CD4-positive, alpha-beta T cell treated with Interferon gamma for 1 hour (primary cell): ENCODE results near the gene SRMS.

Experiments used
- DNase-seq: peaks from one replicate; pipeline ENCODE4 v3.0.0-alpha.2; 2020

The SRMS gene

DNA sequence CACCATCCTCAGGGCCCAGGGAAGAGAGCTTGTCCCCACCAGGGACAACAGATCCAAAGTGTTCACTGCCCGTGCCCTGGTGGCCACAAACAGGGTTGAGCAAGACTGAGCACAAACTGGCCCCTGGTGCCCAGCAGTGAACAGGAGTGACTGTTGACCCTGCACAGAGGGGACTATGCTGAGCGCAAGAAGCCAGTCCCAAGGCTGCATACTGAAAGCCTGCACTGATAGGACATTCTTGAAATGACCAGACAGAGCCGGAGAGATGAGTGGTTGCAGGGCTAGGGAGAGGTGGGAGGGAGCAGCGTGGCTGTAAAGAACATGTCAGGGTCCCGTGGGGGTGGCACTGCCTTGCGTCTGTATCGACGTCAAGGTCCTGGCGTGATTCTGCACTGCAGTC, 3.5 kb upstream of the SRMS start:
- DNase-seq: no peak

DNA sequence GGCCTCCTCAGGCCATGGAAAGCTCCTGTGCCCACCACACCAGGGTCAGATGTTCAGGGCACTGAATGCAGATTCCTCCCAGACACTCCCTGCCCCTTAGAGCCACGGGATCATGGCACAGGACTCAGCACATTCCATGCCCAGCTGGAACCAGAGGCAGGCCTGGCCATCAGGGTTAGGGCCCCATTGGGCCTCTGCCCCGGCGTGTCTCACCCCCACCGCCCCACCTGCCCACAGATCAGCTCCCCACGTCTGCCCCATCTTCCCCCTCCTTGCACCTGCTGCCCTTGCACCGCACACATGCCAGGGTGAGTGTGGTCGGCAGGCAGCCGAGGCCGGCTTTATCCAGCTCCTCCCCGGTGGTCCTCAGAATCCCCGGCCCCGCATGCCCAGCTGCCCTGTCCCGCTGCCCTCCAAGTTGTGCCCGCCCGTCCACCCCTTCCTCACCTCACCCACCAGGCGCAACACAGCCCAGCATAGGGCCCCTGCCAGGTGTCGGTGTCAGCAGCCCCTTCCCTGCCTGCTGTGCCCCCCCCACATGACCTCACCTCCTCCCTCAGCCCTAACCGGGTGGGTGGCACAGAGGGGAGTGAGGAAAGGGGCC, 2.2 kb upstream of the SRMS start:
- no peak for DNase-seq

DNA sequence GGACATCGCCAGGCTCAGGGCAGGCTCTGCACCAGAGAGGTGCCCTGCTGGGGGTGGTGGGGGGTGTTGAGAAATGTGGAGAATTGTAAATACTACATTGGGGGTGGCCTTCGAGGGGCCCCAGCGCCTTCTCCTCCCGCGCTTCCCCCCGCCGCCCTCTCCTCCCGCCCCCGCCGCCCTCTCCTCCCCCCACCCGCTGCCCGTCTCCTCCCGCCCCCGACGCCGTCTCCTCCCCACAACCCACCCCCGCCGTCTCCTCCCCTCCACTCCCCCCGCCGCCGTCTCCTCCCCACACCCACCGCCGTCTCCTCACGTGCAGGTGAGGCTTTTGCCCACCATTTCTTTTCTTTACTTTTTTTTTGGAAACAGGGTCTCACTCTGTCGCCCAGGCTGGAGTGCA, 1.5 kb upstream of the SRMS start:
- DNase-seq: no peak

DNA sequence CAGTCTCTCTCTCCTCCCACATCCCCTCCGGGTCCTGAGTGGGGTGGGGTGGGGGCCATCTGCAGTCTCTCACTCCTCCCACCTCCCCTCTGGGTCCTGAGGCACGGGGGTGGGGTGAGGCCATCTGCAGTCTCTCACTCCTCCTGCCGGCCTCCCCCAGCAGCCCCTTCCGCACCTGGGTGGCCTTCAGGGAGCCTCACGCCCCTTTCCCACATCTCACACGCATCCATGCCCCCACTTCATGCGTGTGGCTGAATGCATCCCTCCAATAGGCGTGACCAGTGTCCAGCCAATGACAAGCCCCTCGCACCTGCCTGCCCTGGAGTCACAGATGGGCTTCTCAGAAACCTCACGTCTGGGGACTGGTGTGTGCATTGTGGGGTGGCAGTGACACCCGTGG, 993 bp upstream of the SRMS start:
- no peak for DNase-seq

DNA sequence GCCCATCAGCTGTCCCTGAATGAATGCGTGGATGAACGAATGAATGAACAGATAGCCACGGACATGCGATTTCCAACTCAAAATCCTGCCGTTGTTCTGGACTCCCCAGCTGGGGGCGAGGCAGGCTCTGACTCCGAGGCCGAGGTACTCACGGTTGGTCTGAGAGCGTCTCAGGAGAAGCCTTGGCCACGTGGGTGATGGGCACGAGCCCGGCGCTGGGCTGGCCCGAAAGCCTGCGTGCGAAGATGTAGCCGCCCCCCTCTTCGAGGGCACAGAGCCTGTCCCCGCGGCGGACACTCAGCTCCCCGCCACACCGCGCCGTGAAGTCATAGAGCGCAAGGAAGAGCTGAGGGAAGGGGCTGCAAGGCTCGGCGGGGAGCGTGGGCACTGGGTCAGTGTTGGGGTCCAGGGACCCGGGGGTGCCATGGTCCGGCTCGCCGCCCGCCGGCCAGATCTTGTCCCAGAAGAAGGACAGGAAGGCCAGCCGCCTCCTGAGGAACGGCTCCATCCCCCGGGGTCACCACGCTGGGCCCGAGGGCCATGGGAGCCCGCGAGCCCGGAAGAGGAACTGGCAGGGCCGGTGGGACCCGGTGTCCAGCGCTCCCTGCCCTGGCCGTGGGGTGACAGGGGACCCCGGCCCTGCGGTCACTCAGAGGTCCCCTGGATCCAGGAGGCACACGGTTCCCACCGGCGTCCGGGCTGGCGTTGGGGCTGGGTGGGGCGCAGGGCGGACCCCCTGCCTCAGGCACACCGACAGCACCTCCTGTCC, 409 bp downstream of the SRMS start:
- no peak for DNase-seq

DNA sequence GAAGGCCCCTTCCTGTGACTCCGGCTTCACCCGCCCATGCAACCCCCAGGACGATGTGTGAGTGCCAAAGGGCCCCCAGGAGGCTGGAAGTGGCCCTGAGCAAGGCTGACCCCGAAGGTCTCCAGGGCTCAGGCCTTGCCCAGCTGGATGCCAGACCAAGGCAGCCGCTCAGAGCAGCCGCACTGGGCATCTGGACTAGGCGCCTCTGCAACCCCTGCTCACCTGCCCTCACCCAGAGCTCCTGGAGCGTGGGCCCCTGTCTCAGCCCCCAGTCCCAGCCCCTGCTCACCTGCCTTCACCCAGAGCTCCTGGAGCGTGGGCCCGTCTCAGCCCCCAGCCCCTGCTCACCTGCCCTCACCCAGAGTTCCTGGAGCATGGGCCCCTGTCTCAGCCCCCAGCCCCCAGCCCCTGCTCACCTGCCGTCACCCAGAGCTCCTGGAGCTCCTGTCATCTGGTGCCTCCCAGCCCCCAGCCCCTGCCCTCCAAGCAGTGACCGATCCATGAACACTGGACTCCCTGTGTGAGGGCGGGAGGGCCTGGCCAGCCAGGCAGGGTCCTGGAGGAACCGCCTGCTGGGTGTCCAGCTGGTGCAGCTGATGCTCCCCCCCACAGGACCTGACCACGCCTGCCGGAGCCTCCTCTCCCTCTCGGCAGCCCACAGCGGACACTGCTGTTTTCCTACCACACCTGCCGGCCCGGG, 1.1 kb downstream of the SRMS start:
- DNase-seq: no peak

DNA sequence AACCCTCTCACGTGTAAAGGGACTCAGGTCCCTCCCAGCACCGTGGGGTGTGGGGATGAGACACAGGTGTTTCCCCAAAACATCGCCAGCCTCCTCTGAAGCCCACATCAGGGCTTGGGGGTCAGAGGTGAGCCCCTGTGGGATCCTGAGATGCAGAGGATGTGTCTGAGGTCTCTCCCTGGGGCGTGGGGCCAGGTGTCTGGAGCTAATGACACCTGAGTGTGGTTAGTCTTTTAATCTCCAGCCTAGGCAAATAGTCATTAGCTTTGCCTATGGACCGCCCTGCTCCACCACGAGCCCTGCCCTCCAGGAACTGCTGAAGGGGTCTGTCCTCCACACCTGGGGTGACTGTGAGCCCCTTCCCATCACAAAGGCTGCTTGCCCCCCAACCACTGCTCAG, 1.7 kb downstream of the SRMS start:
- DNase-seq: no peak

DNA sequence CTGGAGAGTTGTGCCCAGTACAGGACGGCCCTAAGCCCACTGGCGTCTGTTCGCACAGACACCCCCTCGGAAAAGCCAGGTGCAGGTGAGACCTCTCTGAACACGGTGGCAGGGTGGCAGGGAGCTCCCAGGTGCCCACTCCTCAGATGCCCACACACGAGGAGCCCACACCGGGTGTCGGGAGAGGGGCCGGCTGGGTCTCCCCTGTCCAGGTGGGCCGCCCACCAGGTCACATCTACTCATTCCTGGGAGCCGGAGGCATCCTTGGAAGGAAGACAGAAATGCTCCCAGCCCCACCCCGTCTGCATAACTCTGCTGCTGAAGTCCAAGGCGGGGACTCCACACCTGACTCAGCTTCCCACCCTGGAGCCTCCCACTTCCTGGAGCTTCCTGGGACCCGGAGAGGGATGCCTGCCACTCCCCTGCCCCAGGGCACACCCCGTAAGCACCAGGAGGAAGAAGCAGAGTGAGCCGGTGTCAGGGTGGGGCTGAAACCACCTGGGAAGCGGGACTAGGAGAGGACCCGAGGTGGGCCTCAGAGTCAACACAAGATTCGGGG, 2.5 kb downstream of the SRMS start:
- DNase-seq: no peak

DNA sequence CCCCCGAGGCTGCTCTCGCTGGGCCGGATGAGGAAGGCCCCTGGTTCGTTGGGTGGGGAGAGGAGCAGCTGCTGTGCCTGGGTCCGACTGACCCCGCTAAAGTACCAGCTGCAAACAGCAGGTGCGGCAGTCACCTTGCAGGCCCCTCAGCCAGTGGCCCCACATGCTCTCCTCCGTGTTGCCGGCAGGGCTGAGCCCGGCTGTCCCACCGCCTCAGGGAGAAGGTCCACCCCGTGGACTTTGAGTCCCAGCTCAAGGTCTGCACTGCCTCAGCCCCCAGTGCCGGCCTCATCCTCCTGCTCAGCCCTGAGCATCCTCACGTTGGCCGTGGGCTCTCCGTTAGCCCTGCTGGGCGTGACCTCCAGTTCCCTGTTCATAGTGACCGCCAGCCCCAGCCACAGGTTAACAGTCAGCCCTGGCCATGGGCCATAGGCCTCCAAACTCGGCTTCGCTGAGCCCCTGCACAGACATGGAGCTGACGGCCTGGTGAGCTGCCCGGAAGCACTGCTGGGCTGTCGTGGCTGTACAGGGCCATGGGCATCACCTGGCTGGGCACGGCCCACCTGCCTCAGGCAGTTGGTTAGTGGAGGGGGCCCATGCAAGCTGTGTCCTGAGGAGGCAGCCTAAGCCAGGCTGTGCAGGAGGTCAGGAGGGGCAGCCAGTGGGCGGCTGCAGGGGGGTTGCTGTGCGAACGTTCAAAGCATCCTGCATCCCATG, 3.1 kb downstream of the SRMS start:
- no peak for DNase-seq

DNA sequence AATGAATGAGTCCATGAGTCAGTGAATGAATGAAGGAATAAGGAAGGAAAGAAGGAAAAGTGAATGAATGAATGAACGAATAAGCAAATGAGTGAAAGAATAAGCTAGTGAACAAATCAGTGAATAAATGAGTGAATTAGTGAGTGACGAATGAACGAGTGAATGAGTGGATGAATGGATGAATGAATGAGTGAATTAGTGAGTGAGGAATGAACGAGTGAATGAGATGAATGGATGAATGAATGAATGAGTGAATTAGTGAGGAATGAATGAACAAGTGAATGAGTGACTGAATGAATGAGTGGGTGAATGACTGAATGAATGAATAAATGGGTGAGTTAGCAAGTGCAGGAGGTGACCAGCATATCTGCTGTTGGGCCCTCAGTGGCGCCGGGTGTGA, 3.8 kb downstream of the SRMS start:
- no peak for DNase-seq

DNA sequence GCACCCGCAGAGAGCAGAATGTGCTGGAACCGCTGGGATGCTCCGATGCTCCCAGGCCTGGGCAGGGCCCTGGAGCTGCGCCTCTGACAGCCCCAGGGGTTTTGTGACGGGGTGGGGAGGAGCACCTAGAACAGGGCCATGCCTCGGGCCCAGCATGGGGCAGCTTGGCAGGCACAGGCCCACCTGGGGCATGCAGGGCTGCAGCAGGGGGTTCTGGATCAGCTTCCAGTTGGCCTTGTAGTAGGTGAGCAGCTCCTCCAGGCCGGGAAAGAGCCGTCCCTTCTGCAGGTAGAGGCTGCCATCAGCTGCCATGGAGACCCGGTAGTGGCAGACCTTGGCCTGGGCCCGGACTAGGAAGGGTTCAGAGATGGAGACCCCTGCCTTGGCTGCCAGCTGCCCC, 4.4 kb downstream of the SRMS start:
- DNase-seq: no peak

DNA sequence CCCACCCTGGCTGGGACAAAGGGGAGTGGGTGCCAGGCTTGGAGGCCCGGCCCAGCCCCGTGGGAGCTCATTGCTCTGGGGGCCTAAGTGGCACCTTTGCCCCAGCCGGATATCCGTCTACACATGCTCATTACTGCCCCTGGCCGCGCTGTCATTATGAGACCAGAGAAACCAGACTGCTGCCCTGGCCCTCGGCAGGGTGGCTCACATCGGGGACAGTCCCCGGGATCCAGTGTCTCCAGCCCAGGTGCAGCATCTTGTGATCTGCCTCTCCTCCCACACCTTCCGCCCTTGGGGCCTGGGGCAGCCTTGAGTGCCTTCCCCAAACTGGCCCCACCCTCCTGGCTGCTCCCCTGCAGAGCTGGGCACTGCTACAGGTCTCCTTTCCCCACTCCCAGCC, 4.9 kb downstream of the SRMS start:
- DNase-seq: peak; percentile 38

DNA sequence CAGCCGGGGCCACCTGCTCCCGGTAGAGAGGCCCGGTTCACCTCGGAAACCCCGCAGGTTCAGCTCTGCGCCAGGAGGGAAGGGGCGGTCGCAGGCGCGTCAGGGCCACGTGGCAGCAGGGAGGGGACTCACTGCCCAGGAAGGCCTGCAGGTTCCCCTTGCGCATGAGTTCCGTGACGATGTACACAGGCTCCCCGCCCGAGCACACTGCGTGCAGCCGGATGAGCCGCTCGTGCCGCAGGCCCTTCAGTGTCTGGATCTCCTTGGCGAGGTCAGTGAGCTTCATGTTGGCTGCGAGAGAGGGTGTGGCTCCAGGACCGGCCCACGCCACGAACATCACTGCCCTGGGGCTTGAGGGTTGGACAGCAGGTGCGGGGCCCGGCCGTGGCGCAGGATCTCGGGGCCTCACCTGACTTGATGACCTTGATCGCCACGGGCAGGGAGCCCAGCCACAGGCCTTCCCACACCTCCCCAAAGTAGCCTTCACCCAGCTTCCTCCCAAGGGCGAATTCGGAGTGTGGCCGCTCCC, 5.5 kb downstream of the SRMS start:
- DNase-seq: no peak

DNA sequence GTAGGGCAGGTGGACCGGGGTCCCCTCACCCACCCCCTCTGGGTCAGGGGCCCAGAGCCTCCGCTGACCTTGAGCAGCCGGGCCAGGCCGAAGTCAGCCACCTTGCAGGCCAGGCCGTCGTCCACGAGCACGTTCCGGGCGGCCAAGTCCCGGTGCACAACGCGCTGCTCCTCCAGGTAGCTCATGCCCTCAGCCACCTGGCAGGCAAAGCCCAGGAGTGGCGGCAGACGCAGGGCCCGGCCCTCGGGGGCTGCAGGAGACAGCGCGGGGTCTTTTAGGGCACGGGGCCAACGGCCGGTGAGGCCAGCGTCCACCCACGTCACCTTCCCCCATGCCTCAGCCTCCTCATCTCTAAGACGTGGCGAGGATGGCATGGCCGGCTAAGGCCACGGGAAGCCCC, 6.2 kb downstream of the SRMS start:
- DNase-seq: no peak

DNA sequence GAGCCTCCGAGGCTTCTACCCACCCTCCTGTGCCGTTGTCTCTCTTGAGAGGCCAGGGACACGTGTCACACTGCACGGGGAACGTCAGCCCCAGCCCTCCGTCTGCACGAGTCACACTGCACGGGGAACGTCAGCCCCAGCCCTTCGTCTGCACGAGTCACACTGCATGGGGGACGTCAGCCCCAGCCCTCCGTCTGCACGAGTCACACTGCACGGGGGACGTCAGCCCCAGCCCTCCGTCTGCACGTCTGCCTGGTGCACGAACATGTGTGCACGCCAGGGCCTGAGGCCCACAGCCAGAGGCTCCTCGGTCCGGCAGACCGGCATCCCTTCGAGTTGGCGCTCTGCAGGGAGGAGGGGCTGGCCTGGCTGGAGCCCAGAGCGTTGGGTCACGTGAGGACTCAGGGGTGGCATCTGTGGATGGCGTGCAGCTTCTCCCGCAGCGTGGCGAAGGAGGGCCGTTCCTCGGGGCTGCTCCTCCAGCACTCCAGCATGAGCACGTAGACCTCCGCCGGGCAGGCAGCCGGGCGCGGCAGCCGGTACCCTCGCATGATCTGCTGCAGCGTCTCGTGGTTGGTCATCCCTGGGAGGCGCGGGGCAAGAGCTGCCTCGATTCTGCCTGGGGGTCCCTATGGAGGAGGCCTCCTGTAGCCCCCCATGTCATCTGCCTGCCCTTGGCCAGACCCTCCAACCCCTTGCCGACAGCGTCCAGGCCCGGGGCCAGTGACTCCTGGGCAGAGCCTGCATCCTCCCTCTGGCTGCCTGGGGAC, 6.9 kb downstream of the SRMS start:
- no peak for DNase-seq

DNA sequence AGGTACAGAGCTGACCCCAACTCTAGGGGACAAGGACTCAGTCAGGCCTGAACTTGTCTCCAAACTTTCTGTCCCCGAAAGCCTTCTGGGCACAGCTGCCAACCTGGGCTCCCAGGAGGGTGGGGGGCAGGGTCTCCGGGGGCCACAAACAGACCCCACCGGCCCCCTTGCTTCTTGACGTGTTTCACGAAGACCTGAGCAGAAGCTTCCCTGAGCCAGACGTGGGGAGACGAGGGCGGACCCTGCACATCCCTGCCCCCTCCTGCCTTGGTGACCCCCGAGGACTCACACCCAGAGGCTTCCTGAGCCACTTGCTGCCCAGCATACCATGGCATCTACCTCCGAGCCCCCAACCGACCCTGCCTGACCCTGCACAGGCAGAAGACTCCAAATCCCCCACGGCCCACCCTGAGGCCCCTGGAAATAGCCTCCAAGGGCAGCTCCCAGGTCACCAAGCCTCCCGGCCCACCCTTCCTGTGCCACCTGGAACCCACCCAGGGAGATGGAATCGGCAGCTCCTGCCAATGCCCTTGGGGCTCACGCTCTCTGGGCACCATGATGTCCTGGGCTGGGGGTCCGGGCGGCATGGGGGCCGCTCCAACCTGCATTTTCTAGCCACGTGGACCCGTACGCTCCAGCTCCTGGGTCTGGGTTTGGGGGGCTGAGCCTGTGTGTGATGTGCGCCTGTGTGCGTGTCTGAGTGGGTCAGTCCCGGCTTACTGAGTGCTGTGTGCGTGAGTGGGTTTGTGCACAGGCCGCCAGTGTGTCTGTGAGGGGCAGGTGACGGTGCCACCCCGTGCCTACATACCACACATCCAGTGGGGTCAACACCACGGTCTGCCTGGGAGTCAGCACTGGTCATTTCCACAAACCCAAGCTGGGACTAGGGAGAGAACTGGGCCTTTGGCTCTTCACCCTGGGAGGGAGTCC, 7.8 kb downstream of the SRMS start:
- DNase-seq: no peak

DNA sequence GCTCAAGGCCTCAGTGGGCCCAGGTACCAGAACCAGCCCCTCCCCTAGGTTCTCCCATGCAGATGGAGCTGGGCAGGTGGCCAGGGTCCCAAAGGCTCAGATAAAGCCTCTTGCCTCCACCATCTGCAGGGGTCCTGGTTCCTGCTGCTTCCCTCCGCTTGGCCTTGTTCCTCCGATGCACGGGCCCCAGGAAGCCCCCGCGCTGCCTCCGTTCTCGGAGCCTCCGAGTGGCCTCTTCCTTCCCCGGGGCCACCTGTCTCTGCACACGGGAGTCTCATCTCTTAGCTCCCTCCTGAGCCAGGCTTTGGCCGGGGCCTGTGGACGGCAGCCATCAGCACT, 8.5 kb downstream of the SRMS start:
- no peak for DNase-seq

DNA sequence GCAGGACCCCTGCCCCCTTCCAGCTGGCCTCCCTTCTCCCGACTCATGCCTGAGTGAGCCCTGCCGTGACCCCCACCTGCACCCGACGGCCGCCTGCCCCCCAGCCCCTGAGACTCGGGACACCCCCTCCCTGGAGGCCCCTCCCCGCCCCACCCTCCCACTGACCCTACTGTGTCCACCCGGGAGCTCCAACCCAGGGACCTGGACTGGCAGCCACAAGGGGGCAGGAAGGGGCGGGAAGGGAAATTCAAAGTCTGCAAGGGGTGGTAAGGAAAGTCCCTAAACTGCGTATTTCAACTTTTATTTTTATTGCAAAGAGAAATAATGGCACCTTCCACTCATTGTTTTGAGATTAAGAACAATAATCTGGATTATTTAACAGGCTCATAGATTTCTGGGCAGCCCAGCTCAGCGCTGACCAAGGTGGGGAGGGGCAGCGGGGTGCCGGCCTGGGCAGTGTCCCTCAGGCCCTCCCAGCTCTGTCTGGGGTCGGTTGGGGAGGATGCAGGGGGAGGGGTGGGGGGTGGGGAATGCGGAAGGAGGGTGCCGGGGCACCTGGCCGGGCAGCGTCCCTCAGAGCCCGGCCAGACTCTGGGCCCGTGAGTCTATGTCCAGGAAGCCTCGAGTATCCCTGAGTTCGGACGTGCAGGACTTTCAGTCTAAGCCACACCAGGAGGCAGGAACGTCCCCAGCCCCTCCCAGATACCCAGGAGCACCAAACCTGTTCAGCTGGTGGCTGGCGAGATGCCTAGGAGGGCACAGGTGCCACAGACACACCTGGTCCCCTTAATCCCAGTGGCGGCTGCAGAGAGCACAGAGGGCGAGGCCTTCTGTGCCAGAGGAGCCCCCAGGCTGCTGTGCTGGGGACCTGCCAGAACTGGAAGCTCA, 9.1 kb downstream of the SRMS start:
- DNase-seq: peak; percentile 59

DNA sequence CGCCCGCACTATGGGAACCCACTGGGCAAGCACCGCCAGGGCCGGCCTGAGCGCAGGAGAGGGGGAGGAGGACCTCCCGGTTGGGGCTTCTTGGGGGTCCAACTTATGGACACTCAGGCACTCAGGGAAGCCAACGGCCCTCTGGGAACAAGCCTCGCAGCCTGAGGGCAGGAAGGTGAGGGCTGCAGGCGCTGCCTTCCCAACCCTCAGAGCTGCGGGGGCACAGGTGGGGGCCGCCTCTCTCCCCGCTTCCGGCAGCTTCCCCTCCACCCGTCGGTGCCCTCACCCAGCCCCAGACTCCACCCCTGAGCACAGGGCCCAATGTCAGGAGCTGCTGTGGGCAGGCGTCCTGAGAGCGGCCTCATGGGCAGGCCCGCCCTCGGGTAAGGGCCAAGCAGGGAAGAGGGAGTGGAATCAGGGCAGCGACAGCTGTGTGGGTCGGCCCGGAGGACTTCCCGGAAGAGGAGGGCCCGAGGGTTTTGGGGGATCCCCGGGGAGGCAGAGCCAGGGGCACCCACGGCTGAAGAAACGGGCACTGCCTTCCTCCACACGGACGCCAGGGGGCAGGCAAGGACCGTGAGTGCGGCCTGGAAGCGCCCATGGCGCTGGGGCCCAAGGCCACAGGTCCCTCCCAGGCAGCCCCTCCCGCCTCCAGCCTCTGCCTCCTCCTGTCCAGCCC, 9.9 kb downstream of the SRMS start:
- peak; percentile 97 for DNase-seq
